Fibroblast of pulmonary artery (primary cell): ENCODE results near the gene PXYLP1.

Experiments used
- DNase-seq: peaks from one replicate; pipeline ENCODE4 v3.0.0-alpha.2; 2010; ENCODE audit warnings: low read depth
- H3K4me3 ChIP-seq: replicated peaks from 2 replicates; pipeline ENCODE4 v1.5.1; 2011; ENCODE audit warnings: low read depth, mild to moderate bottlenecking, control low read depth, low read length, moderate library complexity
- CTCF ChIP-seq: IDR thresholded peaks from 2 replicates; pipeline ENCODE4 v1.5.1; 2011; ENCODE audit warnings: mild to moderate bottlenecking, control low read depth, low read length, inconsistent platforms; ENCODE audit errors: missing control alignments

The PXYLP1 gene

DNA sequence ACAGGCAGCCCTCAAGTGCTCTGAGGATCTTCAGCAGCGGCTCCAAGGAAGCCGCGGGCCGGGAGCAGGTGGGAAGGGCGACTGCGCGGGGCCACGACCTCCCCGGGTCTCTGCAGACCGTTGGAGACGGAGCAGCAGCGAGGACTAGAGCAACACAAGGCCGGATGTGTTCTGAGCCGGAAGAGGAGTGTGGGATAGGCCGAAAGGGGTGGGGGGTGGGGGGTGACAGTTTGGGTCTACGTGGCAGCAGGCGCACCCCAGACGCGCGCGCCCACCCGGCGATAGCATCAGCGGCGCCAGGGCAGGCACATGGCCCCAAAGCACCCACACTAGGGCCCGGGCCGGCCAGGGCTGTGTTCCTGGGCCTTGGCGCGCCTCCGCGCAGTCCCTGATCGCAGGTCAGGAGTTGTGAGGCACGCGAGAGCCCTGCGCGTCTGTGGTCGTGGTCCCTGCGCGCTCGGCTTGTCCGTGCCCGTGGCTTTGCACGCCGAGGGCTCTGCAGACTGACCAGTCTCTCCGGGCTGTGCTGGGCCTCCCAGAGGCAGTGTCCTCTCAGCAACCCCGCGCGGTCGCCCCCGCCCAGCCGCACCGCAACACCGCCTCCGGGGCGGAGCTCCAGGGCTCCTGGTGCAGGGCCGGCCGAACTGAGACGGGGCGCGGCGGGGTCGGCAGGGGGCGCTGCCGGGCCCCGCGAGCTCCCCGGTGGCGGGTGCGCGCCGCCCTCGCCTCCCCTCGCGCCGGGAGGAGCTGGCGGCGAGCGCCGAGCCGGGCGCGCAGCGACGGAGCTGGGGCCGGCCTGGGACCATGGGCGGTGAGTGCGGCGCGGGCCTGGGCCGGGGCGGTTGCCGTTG, at the start of gene PXYLP1:
Gene PXYLP1 (plus strand): TSS at position 725 of the 851 bp plus-strand sequence. CDS start 28,351 bp downstream, outside the sequence.
- DNase-seq = peak; percentile 89
- peak; percentile 7 for TF ChIP-seq CTCF
- peak within 1 kb of the TSS; percentile 71 for H3K4me3 ChIP-seq

DNA sequence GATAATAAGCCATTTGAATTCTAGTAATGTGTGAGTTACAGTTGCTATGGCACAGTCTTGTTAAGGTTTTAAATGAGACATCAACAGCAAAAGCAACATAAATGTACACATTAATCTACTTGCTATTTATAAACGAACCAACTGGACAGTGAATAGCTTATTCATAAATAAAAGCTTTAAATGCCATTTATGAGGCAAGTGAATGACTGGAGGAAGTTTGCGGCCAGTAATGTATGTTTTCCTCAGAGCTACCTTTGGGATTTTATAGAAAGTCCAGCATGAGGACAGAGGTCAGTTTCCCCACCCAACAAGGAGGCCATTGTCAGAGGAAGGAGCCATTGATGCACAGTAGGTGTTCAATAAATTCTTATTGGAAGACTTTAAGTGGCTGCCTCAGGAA, 48.0 kb upstream of the PXYLP1 start:
- H3K4me3 ChIP-seq = no peak overlapping the region
- no peak for TF ChIP-seq CTCF
- DNase-seq = no peak

DNA sequence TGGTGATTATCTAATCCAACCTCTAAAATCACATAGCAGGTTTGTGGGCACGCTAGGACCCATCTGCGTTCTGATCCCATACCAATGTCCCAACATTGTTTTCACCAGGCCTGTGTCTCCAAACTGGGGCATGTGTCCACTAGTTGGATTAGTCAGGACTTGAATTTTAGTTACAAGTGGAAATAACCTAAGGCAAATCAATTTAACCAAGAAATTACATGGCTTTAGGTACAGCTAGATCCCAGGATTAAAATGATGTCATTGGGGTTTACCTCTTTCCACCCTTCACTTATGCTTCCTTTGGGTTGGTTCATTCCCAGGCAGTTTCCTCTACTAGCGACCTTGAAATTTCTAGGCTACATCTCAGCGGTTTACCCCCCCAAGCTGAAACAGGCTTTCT, 47.2 kb upstream of the PXYLP1 start:
- no peak for TF ChIP-seq CTCF
- no peak overlapping the region for H3K4me3 ChIP-seq
- DNase-seq = no peak

- no peak for TF ChIP-seq CTCF
- DNase-seq = peak; percentile 8
- no peak overlapping the region for H3K4me3 ChIP-seq
Observed at GRCh38 chr3:141191097-141191749, 40.4 kb upstream of the PXYLP1 start.

DNA sequence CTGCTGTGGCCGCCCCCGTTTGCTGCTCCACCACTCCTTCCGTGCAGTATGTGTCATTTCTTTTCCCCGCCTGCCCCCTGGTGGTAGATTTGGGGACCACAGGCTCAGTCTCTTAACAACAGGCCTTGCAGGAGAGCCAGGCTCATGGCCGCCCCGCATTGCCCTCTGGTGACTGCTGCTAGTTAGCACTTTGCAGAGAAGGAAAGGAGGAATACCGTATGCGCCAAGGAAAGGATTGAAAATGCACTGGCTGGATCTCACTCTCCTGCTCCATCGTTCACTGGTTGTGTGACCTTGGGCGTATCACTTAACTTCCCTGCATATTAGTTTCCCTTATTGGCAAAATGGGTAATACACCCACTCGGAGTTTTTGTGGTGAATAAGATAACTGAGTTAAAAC, 39.3 kb upstream of the PXYLP1 start:
- TF ChIP-seq CTCF = peak; percentile 100
- H3K4me3 ChIP-seq = no peak overlapping the region
- peak; percentile 95 for DNase-seq

DNA sequence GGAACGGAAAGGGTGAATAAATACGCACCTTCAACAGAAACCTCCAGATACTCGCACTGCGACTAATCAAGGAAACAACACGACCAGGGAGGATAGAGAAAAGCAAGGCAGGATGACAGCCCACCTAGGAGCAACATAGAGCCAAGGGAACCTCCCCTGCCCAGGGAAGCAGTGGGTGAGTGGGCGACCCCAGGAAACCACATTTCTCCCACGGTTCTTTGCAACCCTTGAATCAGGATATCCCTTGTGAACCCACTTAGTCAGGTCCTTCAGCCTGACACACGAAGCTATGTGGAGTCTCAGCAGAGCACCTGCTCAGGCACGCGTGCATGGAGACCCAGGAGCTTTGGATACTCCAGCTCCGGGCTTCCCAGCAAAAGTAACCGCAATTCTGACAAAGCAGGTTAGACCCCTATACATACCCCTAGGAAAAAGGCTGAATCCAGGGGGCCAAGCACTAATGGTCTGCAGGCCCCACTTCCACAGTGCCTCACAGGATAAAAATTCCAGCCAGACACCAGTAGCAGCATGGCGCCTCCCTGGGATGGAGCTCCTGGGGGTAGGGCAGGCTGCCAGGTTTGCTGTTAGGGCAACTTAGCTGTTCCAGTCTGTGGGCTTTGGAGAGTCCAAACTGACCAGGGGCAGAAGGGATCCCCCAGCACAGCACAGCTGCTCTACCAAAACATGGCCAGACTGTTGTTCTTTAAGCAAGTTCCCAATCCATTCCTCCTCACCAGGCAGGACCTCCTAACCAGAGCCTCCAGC, 38.4 kb upstream of the PXYLP1 start:
- no peak for DNase-seq
- no peak overlapping the region for H3K4me3 ChIP-seq
- no peak for TF ChIP-seq CTCF
